Natural killer cell (primary cell): ENCODE data around the gene DUSP19. TPM values are rescaled to one million over a fixed set of nuclear protein-coding genes. Genes with fewer than 3 reads are reported as not detected.

ENCODE experiments used
- ATAC-seq, 3 donors: fragments of 150-1000 bp in 2 of 3; fragments of 200-7000 bp in 1 of 3; cut with Tn5 transposase; 1 replicate in 1 of 3; 2 replicates in 2 of 3; pipeline ENCODE4 v1.10.0; 2021; ENCODE audit warnings: mild to moderate bottlenecking in 2 of 3, moderate library complexity in 2 of 3
- DNase-seq, 2 donors: peaks; one replicate each; pipeline versions ENCODE4 v3.0.0 to v3.0.0-alpha.2; 2013 to 2021; ENCODE audit warnings: mixed read lengths in 1 of 2
- H3K27ac ChIP-seq: one replicate; pipeline ENCODE4 v1.5.1; 2013; ENCODE audit warnings: mild to moderate bottlenecking, low read length
- H3K27me3 ChIP-seq: one replicate; pipeline ENCODE4 v1.6.1; 2013; ENCODE audit warnings: low read length; ENCODE audit not compliant: control insufficient read depth, insufficient read depth
- H3K36me3 ChIP-seq: one replicate; pipeline ENCODE4 v1.6.1; 2013; ENCODE audit warnings: low read length; ENCODE audit not compliant: control insufficient read depth, insufficient read depth
- H3K4me1 ChIP-seq: one replicate; pipeline ENCODE4 v1.6.1; 2013; ENCODE audit warnings: low read length; ENCODE audit not compliant: control insufficient read depth, insufficient read depth
- H3K4me3 ChIP-seq: one replicate; pipeline ENCODE4 v1.5.1; 2013; ENCODE audit warnings: low read length
- H3K9me3 ChIP-seq: one replicate; pipeline ENCODE4 v1.6.1; 2013; ENCODE audit warnings: low read length; ENCODE audit not compliant: control insufficient read depth, insufficient read depth
- H3K27ac Mint-ChIP-seq, 2 donors: one replicate each; pipeline ENCODE4 v1.8.0; 2022; ENCODE audit warnings: mild to moderate bottlenecking in 2 of 2, mixed read lengths in 2 of 2, moderate library complexity in 1 of 2
- H3K27me3 Mint-ChIP-seq, 2 donors: one replicate each; pipeline ENCODE4 v1.8.0; 2022; ENCODE audit warnings: low read depth in 2 of 2, mixed read lengths in 2 of 2
- H3K36me3 Mint-ChIP-seq: one replicate; pipeline ENCODE4 v1.8.0; 2022; ENCODE audit warnings: mixed read lengths
- H3K4me1 Mint-ChIP-seq, 2 donors: one replicate each; pipeline ENCODE4 v1.8.0; 2022; ENCODE audit warnings: mixed read lengths in 2 of 2
- H3K4me3 Mint-ChIP-seq: one replicate; pipeline ENCODE4 v1.8.0; 2022; ENCODE audit warnings: mild to moderate bottlenecking, moderate library complexity, mixed read lengths
- H3K9me3 Mint-ChIP-seq, 2 donors: one replicate each; pipeline ENCODE4 v1.8.0; 2022; ENCODE audit warnings: mixed read lengths in 2 of 2
- CTCF ChIP-seq: fragments of 200-600 bp; IDR thresholded peaks from one replicate; pipeline ENCODE4 v1.8.0; 2022; ENCODE audit warnings: antibody characterized with exemption
- WGBS: methylation state at CpG from one replicate; pipeline ENCODE4 v1.1.7; 2013; ENCODE audit warnings: missing lambda C conversion rate; ENCODE audit not compliant: insufficient coverage; 5-methylcytosine and 5-hydroxymethylcytosine counted together
- intact Hi-C: fragments of 100-400 bp; cut with micrococcal nuclease; formaldehyde crosslinking; loops from one replicate; pipeline ENCODE4 v1.14.2; 2022
- total RNA-seq, 4 donors: library from RNA; stranded (reverse); fragments of 120-200 nt in 1 of 4; gene quantifications; one replicate each; pipeline versions ENCODE4 v1.2.3 to v1.2.4, GENCODE V29; 2013 to 2022

Gene DUSP19
- total RNA-seq, 3 donors from 2014 or later (not counting 1 experiment from before 2014, with no cell fraction given): 1.0 to 1.1 (median 1.1) TPM

- DNase-seq: peak in 1 of 2 donors; percentile 55
- peaks cover 44 to 66% of the 10 kb centered on the region in 2 donors for H3K27me3 Mint-ChIP-seq
- no peaks in the 10 kb centered on the region for H3K9me3 Mint-ChIP-seq
- H3K27me3 ChIP-seq: peaks cover 47% of the 10 kb centered on the region
- H3K27ac ChIP-seq: no peak overlapping the region
- no peak for ATAC-seq
- H3K27ac Mint-ChIP-seq: no peak overlapping the region
- H3K4me1 ChIP-seq: peaks cover 11% of the 10 kb centered on the region
- no peaks in the 10 kb centered on the region for H3K9me3 ChIP-seq
- H3K36me3 Mint-ChIP-seq: no peaks in the 10 kb centered on the region
- peak overlapping the region; percentile 82 for H3K4me3 Mint-ChIP-seq
- no peak for TF ChIP-seq CTCF
- H3K4me3 ChIP-seq: no peak overlapping the region
- intact Hi-C loops: no loop called here
- H3K36me3 ChIP-seq: no peaks in the 10 kb centered on the region
- 17% methylated on average over 1 of the region's 2 CpGs for WGBS
- H3K4me1 Mint-ChIP-seq: peaks cover 31 to 32% of the 10 kb centered on the region in 2 donors
Observed at GRCh38 chr2:183035954-183036669, 42.4 kb upstream of the DUSP19 start.

- no CpG with 5 or more reads among the region's 4 CpGs for WGBS
- DNase-seq (peak in 1 of 2 donors; percentile 19), ATAC-seq (no peak)
- peak overlapping the region; percentile 82 for H3K4me3 Mint-ChIP-seq
- no peaks in the 10 kb centered on the region for H3K9me3 ChIP-seq
- H3K27me3 ChIP-seq: peaks cover 50% of the 10 kb centered on the region
- intact Hi-C loops: no loop called here
- no peak overlapping the region for H3K27ac ChIP-seq
- peaks cover 31 to 32% of the 10 kb centered on the region in 2 donors for H3K4me1 Mint-ChIP-seq
- no peaks in the 10 kb centered on the region for H3K36me3 ChIP-seq
- H3K36me3 Mint-ChIP-seq: no peaks in the 10 kb centered on the region
- peak overlapping the region; percentile 21 for H3K4me3 ChIP-seq
- H3K9me3 Mint-ChIP-seq: no peaks in the 10 kb centered on the region
- H3K27ac Mint-ChIP-seq: peak overlapping the region; percentile 64 to 85
- H3K27me3 Mint-ChIP-seq: peaks cover 40 to 66% of the 10 kb centered on the region in 2 donors
- peaks cover 11% of the 10 kb centered on the region for H3K4me1 ChIP-seq
- TF ChIP-seq CTCF: no peak
Observed at GRCh38 chr2:183037074-183037552, 41.4 kb upstream of the DUSP19 start.

GRCh38 chr2:183037553-183038340, 40.8 kb upstream of the DUSP19 start:
- no peaks in the 10 kb centered on the region for H3K36me3 ChIP-seq
- no peaks in the 10 kb centered on the region for H3K9me3 ChIP-seq
- DNase-seq (peak in 1 of 2 donors; percentile 65), ATAC-seq (peak; percentile 57 to 69 (median 59))
- no peak overlapping the region for H3K27ac ChIP-seq
- Mint-ChIP-seq H3K4me1 (peaks cover 31 to 32% of the 10 kb centered on the region in 2 donors), H3K4me3 (peak overlapping the region; percentile 82), H3K27me3 (peaks cover 41 to 70% of the 10 kb centered on the region in 2 donors), H3K36me3 (no peaks in the 10 kb centered on the region), H3K27ac (peak overlapping the region; percentile 64 to 87), H3K9me3 (no peaks in the 10 kb centered on the region)
- peaks cover 45% of the 10 kb centered on the region for H3K27me3 ChIP-seq
- H3K4me1 ChIP-seq: peaks cover 11% of the 10 kb centered on the region
- no peak for TF ChIP-seq CTCF
- under 1% methylated on average over 91 of the region's 91 CpGs for WGBS
- peak overlapping the region; percentile 32 for H3K4me3 ChIP-seq
- intact Hi-C loops: loop anchor here (1.0 kb wide), 1 partner anchor 87 kb away; the partner anchor contains the start of gene NUP35
